GM18508 (cell line): ENCODE measurements around the gene OVOL1.
"Not testable (repeated sequence)": the region's sequence is repeated elsewhere in the genome, so short reads cannot be mapped to it uniquely, and the experiment has no call there.

Source experiments
- ATAC-seq: cut with Tn5 transposase; IDR thresholded peaks from one replicate; pipeline ENCODE4 v1.9.1; 2021; ENCODE audit warnings: moderate number of reproducible peaks; ENCODE audit not compliant: insufficient read depth, unreplicated experiment

Gene OVOL1

GRCh38 chr11:65786786-65787636 is at the start of gene OVOL1:
Gene OVOL1 (plus strand): TSS chr11:65787063. CDS start chr11:65787374, 311 bp downstream.
- no peak for ATAC-seq

GRCh38 chr11:65739022-65739421 is 47.8 kb upstream of the OVOL1 start:
- ATAC-seq: no peak

DNA sequence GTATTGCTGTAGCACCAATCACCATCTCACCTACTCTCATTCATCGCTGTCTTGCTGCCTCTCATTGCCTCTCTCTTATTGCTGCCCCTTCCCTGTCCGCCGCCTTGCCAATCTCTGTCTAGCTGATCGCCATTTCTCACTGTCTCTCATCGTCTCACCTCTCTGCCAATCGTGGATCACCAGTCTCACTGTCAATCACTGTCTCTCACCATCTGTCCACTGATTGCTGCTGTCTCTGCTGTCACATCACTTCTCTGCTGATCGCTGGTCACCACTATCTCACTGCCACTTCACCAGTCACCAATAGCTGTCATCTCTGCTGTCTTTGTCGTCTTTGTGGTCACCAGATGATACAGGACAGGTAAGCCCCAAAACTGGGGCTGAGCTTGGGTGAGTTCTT is 45.7 kb upstream of the OVOL1 start:
- ATAC-seq: no peak

DNA sequence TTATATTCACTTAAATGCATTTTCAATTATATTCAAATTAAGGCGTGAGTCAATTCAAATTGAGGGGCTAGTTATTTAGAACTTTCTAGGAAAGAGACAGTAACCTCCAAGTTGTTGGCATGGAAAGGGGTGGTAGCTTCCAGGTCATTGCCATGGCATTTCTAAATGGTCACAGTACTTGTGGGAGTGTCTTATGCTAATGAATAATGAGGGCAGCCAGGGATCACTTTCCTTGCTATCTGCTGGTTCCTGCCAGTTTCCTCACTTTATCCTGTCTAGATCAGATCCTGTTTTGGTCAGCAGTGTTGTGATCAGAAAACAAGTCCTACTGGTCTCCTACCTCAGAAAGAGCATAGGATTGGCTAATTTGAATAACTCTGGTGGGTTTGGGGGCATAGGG is 44.5 kb upstream of the OVOL1 start:
- ATAC-seq: no peak

GRCh38 chr11:65743681-65744025 is 43.2 kb upstream of the OVOL1 start:
- no peak for ATAC-seq

- no peak for ATAC-seq
These were observed 42.7 kb upstream of the OVOL1 start for GRCh38 chr11:65744026-65744698.

DNA sequence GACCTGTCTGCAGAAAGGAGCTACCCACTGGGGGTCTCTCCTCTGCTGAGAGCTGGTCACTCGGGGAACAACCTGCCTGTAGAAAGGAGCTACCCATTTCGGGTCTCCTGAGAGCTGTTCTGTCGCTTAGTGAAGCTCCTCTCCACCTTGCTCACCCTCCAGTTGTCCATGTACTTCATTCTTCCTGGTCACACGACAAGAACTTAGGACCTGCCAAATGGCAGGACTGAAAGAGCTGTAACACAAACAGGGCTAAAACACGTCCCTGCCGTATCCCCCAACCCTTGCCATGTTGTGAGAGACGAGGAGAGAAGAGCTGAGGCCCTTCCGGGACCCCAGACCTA is 42.2 kb upstream of the OVOL1 start:
- ATAC-seq: no peak

GRCh38 chr11:65745049-65745448 is 41.8 kb upstream of the OVOL1 start:
- ATAC-seq: no peak

GRCh38 chr11:65762169-65762568 is 24.7 kb upstream of the OVOL1 start:
- ATAC-seq: not testable (repeated sequence)

DNA sequence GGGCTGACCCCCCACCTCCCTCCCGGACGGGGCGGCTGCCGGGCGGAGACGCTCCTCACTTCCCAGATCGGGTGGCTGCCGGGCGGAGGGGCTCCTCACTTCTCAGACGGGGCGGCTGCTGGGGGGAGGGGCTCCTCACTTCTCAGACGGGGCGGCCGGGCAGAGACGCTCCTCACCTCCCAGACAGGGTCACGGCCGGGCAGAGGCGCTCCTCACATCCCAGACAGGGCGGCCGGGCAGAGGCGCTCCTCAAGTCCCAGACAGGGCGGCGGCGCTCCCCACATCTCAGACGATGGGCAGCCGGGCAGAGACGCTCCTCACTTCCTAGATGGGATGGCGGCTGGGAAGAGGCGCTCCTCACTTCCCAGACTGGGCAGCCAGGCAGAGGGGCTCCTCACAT is 24.0 kb upstream of the OVOL1 start:
- ATAC-seq: not testable (repeated sequence)

DNA sequence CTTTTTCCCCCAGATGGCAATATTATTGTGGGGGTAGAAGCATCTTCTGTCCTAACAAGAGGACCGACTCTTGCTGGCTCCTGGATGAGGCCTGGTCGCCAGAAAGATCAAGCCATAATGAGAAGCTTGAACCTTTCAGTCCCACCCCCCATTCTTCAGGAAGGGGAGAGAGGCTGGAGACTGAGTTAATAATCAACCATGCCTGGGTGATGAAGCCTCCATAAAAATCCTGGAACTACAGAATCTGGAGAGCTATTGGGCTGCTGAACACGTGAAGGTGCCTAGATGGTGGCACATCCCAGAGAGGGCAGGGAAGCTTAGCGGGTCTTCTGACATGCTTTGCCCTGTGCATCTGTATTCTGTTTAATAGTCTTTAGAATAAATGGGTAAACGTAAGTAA is 22.4 kb upstream of the OVOL1 start:
- ATAC-seq: no peak

- ATAC-seq: no peak
These were observed 20.3 kb upstream of the OVOL1 start for GRCh38 chr11:65766535-65766934.

GRCh38 chr11:65767406-65767805 is 19.5 kb upstream of the OVOL1 start:
- ATAC-seq: no peak

DNA sequence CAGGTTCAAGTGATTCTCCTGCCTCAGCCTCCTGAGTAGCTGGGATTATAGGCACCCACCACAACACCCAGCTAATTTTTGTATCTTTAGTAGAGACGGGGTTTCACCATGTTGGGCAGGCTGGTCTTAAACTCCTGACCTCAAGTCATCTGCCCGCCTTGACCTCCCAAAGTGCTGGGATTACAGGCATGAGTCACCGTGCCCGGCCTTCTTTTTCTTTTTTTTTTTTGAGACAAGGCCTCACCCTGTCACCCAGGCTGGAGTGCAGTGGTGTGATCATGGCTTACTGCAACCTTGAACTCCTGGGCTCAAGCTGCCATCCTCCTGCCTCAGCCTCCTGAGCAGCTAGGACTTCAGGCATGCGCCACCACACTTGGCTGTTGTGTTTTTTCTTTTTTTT is 19.1 kb upstream of the OVOL1 start:
- not testable (repeated sequence) for ATAC-seq

DNA sequence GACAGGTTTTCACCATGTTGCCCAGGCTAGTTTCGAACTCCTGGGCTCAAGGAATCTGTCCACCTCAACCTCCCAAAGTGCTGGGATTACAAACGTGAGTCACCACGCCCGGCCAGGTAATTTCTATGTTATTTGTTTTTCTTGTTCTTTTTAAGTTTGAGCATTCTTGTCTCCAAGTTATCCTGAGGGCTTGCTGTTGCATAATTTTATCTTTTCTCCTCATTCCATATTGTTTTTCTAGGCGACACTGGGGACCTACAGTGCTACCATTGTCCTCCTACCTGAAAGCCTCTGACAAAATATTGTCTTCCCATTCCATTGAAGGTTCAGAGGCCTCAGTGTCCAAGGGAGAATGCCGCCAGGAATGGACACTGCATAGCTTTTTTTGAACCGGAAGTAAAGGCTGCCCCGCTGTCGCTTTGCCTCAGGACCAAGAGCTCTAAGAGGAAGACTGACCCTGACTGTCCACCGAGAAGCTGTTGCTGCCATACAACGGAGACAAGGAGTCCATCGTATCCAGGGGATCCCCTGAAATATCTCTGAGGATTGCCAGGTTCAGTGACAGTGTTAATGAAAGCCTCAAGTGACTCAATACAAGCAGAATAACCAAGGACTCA is 15.8 kb upstream of the OVOL1 start:
- ATAC-seq: no peak

GRCh38 chr11:65771589-65772112 is 15.2 kb upstream of the OVOL1 start:
- no peak for ATAC-seq

DNA sequence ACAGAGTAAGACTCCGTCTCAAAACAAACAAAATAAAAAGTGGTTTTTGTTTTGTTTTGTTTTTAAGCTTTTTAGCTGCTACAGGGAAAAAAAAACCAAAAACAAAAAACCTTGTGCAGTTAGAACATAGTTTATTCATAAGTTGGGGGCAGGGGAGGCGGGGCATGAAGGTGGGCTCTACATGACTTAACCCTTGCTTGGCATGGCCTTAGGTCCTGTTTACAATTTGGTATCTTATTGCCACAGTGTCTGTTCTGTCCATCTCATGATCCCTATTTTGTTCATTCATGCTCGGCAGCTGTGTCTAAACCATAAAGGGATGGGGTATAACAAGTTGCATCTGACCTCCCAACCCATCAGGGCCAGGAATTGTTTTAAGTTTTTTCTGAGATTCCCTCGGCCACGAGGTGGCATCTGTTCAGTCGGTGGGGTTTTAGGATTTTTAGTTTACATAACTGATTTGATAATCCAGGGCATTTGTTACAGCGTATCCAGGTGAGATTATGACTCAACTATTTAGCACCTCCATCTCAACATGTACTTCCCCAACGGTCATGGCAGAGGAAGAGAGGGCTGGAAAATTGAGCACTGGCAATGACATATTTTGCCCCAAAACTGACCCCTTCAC is 13.0 kb upstream of the OVOL1 start:
- no peak for ATAC-seq

GRCh38 chr11:65774525-65775306 is 12.1 kb upstream of the OVOL1 start:
- no peak for ATAC-seq

GRCh38 chr11:65776196-65776595 is 10.7 kb upstream of the OVOL1 start:
- ATAC-seq: no peak

DNA sequence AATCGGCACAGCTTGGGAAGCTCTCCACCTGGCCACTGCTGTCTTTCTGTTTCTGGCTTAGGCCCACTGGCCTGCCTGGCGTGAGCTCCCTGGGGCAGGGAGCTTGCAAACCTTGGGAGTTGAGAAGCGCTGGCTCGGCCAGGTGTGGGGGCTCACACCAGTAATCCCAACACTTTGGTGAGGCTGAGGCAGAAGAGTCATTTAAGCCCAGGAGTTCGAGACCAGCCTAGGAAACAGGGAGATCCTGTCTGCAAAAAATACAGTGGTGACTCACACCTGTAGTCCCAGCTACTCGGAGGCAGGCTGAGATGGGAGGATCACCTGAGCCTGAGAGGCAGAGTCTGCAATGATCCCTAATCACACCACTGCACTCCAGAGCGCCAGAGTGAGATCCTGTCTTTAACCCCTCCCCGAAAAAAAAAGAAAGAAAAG is 10.1 kb upstream of the OVOL1 start:
- no peak for ATAC-seq
